ENCODE results near the gene BAZ2B. TPM values are rescaled to one million over a fixed set of nuclear protein-coding genes. Genes with fewer than 3 reads are reported as not detected.

Gene BAZ2B
- total and polyA plus RNA-seq, 2 donors (not counting 3 experiments of a cell fraction or from before 2014, with no cell fraction given), result 22.1 to 73.8 TPM

- Histone ChIP-seq H3K27me3 (ENCODE audit: control insufficient read depth in 2 of 2, insufficient read depth in 2 of 2, low read length in 2 of 2) (no peaks in the 10 kb centered on the region), H3K4me1 (ENCODE audit: control insufficient read depth, extremely low read depth, insufficient read depth, low read length) (no peaks in the 10 kb centered on the region), H3K79me2 (ENCODE audit: control insufficient read depth, insufficient read depth, low read length) (no peaks in the 10 kb centered on the region), H3K4me2 (ENCODE audit: insufficient read depth, low read length) (no peak overlapping the region), H3K27ac (ENCODE audit: insufficient read depth, low read depth, low read length) (no peak overlapping the region), H3K36me3 (ENCODE audit: control insufficient read depth in 2 of 2, extremely low read depth in 1 of 2, insufficient read depth in 2 of 2, low read length in 2 of 2) (no peaks in the 10 kb centered on the region), H3K9me3 (replicated peaks; ENCODE audit: control insufficient read depth, insufficient read depth, low read length) (no peaks in the 10 kb centered on the region), H4K20me1 (replicated peaks; ENCODE audit: control insufficient read depth, extremely low read depth, insufficient read depth, low read length) (no peaks in the 10 kb centered on the region), H3K9ac (replicated peaks; ENCODE audit: extremely low read depth, insufficient read depth, low read length) (no peak overlapping the region), H2AFZ (ENCODE audit: low read depth, low read length) (no peak overlapping the region), H3K4me3 (replicated peaks in 1 of 3; ENCODE audit: insufficient read depth in 1 of 3, low read depth in 1 of 3, low read length in 3 of 3) (no peak overlapping the region), H3K9me1 (replicated peaks; ENCODE audit: control insufficient read depth, extremely low read depth, insufficient read depth, low read length) (no peaks in the 10 kb centered on the region)
- CTCF ChIA-PET, result interaction anchor here (1.2 kb wide), 1 partner anchor 41 kb away, joined by 4 read pairs; no protein-coding TSS in a partner anchor
- BruUV-seq (replicated peaks), result no TSS peak
- no peak for DNase-seq (ENCODE audit: low read depth, low spot score)
- intact Hi-C loops (cut with micrococcal nuclease) (no loop called here), dilution Hi-C loops (cut with MboI; ENCODE audit: extremely low pct_ligation_motif_present, low sequenced_read_pairs) (no loop called here)
- no peak for FAIRE-seq
- no peak for TF ChIP-seq POLR2AphosphoS5 (IDR thresholded peaks at IDR 0.05; ENCODE audit: insufficient read depth, low read depth, low read length)
- TF ChIP-seq FOS (IDR thresholded peaks at IDR 0.05; ENCODE audit: borderline replicate concordance, insufficient read depth, low read length), result no peak
- no peak for TF ChIP-seq JUN (IDR thresholded peaks at IDR 0.05; ENCODE audit: borderline replicate concordance, insufficient read depth, insufficient read length, low read depth)
- no peak for TF ChIP-seq CTCF (IDR thresholded peaks at IDR 0.05; ENCODE audit: extremely low read depth in 1 of 2, insufficient read depth in 1 of 2, low read depth in 1 of 2, low read length in 2 of 2)
- no peak for TF ChIP-seq GATA2 (IDR thresholded peaks at IDR 0.05; ENCODE audit: insufficient read depth, insufficient read length, low read depth, low read length)
- no peak for TF ChIP-seq EZH2 (IDR thresholded peaks at IDR 0.05; ENCODE audit: borderline replicate concordance, low read depth, low read length, severe bottlenecking)
- TF ChIP-seq MYC (IDR thresholded peaks at IDR 0.05; ENCODE audit: low read depth, low read length), result no peak
- POLR2A ChIA-PET, result no interaction called here
These were observed 18.9 kb upstream of the BAZ2B start for GRCh38 chr2:159635006-159635789.

All from endothelial cell of umbilical vein (primary cell).